ENCODE data around the gene TNFRSF8. TPM values are rescaled to one million over a fixed set of nuclear protein-coding genes. Genes with fewer than 3 reads are reported as not detected.

The TNFRSF8 gene
- total RNA-seq, 4 donors from 2014 or later, result not detected

- DNase-seq, result no peak
- intact Hi-C loops (cut with DNase I), result no loop called here
- Histone ChIP-seq H3K4me1 (no peaks in the 10 kb centered on the region), H3K27ac (no peak overlapping the region), H3K36me3 (no peaks in the 10 kb centered on the region), H3K27me3 (no peaks in the 10 kb centered on the region), H3K4me3 (replicated peaks in 1 of 3) (no peak overlapping the region), H3K9me3 (no peaks in the 10 kb centered on the region)
- no peak for TF ChIP-seq POLR2A (IDR thresholded peaks at IDR 0.05)
- 80 to 82% methylated on average over 7 to 13 of the region's 14 CpGs for WGBS, 2 donors
These were observed 22.6 kb downstream of the TNFRSF8 start for GRCh38 chr1:12085643-12086260.

- intact Hi-C loops (cut with DNase I), result no loop called here
- no peak for DNase-seq
- 51 to 76% methylated on average over 5 to 9 of the region's 9 CpGs for WGBS, 2 donors
- Histone ChIP-seq H3K27me3 (no peaks in the 10 kb centered on the region), H3K4me1 (no peaks in the 10 kb centered on the region), H3K36me3 (no peaks in the 10 kb centered on the region), H3K9me3 (no peaks in the 10 kb centered on the region), H3K27ac (no peak overlapping the region), H3K4me3 (replicated peaks in 1 of 3) (no peak overlapping the region)
- TF ChIP-seq POLR2A (IDR thresholded peaks at IDR 0.05) (no peak), CTCF (IDR thresholded peaks at IDR 0.05) (no peak)
These were observed 24.8 kb downstream of the TNFRSF8 start for GRCh38 chr1:12087797-12088314.

- intact Hi-C loops (cut with DNase I), result no loop called here
- Histone ChIP-seq H3K9me3 (no peaks in the 10 kb centered on the region), H3K27me3 (no peaks in the 10 kb centered on the region), H3K36me3 (no peaks in the 10 kb centered on the region), H3K27ac (no peak overlapping the region), H3K4me3 (replicated peaks in 1 of 3) (no peak overlapping the region), H3K4me1 (no peaks in the 10 kb centered on the region)
- no peak for TF ChIP-seq POLR2A (IDR thresholded peaks at IDR 0.05)
- no peak for TF ChIP-seq CTCF (IDR thresholded peaks at IDR 0.05)
- 70 to 92% methylated on average over 1 to 4 of the region's 6 CpGs for WGBS, 2 donors
- peak in 1 of 2 donors; percentile 8 for DNase-seq
These were observed 25.5 kb downstream of the TNFRSF8 start for GRCh38 chr1:12088607-12089006.

GRCh38 chr1:12090326-12090725, 27.2 kb downstream of the TNFRSF8 start:
- intact Hi-C loops (cut with DNase I), result no loop called here
- TF ChIP-seq CTCF (IDR thresholded peaks at IDR 0.05) (no peak), POLR2A (IDR thresholded peaks at IDR 0.05) (no peak)

GRCh38 chr1:12091191-12091590, 28.1 kb downstream of the TNFRSF8 start:
- H3K27me3 ChIP-seq, result no peaks in the 10 kb centered on the region
- H3K4me3 ChIP-seq (replicated peaks in 1 of 3), result no peak overlapping the region
- H3K36me3 ChIP-seq, result no peaks in the 10 kb centered on the region
- no peak for DNase-seq
- no peak for TF ChIP-seq POLR2A (IDR thresholded peaks at IDR 0.05)
- no peak for TF ChIP-seq CTCF (IDR thresholded peaks at IDR 0.05)
- WGBS, 2 donors, result 79 to 96% methylated on average over 1 of the region's 1 CpG
- intact Hi-C loops (cut with DNase I), result no loop called here
- H3K27ac ChIP-seq, result no peak overlapping the region
- no peaks in the 10 kb centered on the region for H3K9me3 ChIP-seq
- no peaks in the 10 kb centered on the region for H3K4me1 ChIP-seq

More at GRCh38 chr1:12090326-12090725, 27.2 kb downstream of the TNFRSF8 start:
- Histone ChIP-seq H3K27me3 (no peaks in the 10 kb centered on the region), H3K36me3 (no peaks in the 10 kb centered on the region), H3K9me3 (no peaks in the 10 kb centered on the region), H3K4me3 (replicated peaks in 1 of 3) (no peak overlapping the region), H3K4me1 (no peaks in the 10 kb centered on the region), H3K27ac (no peak overlapping the region)
- no peak for DNase-seq
- WGBS, 2 donors, result 86 to 93% methylated on average over 3 of the region's 3 CpGs

Data from thyroid gland (tissue), 4 donors.